Tibial nerve (tissue), 4 donors: ENCODE measurements around the gene AKAP8L. TPM values are rescaled to one million over a fixed set of nuclear protein-coding genes. Genes with fewer than 3 reads are reported as not detected.

ENCODE experiments used
- DNase-seq, 2 donors: peaks; one replicate each; pipeline ENCODE4 v3.0.0-alpha.2; 2019; ENCODE audit warnings: low spot score in 2 of 2
- H3K27ac ChIP-seq, 4 donors: fragments of 200-600 bp; sonication (generic) in 3 of 4; one replicate each; pipeline ENCODE4 v1.5.1; 2017 to 2019; ENCODE audit warnings: mild to moderate bottlenecking in 1 of 4
- H3K27me3 ChIP-seq, 2 donors: fragments of 200-600 bp; sonication (generic) in 1 of 2; one replicate each; pipeline versions ENCODE4 v1.5.1 to v1.6.0; 2017 to 2019
- H3K36me3 ChIP-seq, 3 donors: fragments of 200-600 bp; sonication (generic); one replicate each; pipeline ENCODE4 v1.5.1; 2018 to 2019
- H3K4me1 ChIP-seq, 4 donors: fragments of 200-600 bp; sonication (generic) in 3 of 4; one replicate each; pipeline ENCODE4 v1.5.1; 2017 to 2019
- H3K4me3 ChIP-seq, 4 donors: fragments of 200-600 bp; sonication (generic) in 3 of 4; one replicate each; pipeline ENCODE4 v1.5.1; 2017 to 2019; ENCODE audit warnings: mild to moderate bottlenecking in 1 of 4, moderate library complexity in 1 of 4
- H3K9me3 ChIP-seq, 4 donors: fragments of 200-600 bp; sonication (generic) in 3 of 4; one replicate each; pipeline ENCODE4 v1.5.1; 2017 to 2019
- EP300 ChIP-seq, 2 donors: sonication (generic); formaldehyde crosslinking; IDR thresholded peaks; one replicate each; pipeline ENCODE4 v1.6.1; 2017; ENCODE audit warnings: antibody characterized with exemption in 2 of 2, mild to moderate bottlenecking in 1 of 2
- POLR2A ChIP-seq, 2 donors: fragments of 450-650 bp; IDR thresholded peaks; one replicate each; pipeline ENCODE4 v1.6.1; 2017; ENCODE audit warnings: antibody characterized with exemption in 2 of 2, mild to moderate bottlenecking in 2 of 2, moderate library complexity in 2 of 2
- WGBS, 2 donors: methylation state at CpG; one replicate each; pipeline ENCODE4 v1.1.5; 2018; 5-methylcytosine and 5-hydroxymethylcytosine counted together
- total RNA-seq, 4 donors: library from RNA; depleted of rRNA; stranded (reverse); fragments of >200 nt; gene quantifications; one replicate each; pipeline ENCODE4 v1.1.0, GENCODE V29; 2016
- TF ChIP-seq, protein P1 (sequence below), 5 experiments: fragments of 200-600 bp in 3 of 5; fragments of 450-650 bp in 2 of 5; sonication (generic) in 3 of 5; IDR thresholded peaks; one replicate each; pipeline ENCODE4 v1.5.1; 2016 to 2019; ENCODE audit warnings: antibody characterized with exemption in 5 of 5, mild to moderate bottlenecking in 3 of 5, moderate library complexity in 2 of 5

Gene AKAP8L
- total RNA-seq, 4 donors from 2014 or later: 170 to 248 (median 183) TPM

DNA sequence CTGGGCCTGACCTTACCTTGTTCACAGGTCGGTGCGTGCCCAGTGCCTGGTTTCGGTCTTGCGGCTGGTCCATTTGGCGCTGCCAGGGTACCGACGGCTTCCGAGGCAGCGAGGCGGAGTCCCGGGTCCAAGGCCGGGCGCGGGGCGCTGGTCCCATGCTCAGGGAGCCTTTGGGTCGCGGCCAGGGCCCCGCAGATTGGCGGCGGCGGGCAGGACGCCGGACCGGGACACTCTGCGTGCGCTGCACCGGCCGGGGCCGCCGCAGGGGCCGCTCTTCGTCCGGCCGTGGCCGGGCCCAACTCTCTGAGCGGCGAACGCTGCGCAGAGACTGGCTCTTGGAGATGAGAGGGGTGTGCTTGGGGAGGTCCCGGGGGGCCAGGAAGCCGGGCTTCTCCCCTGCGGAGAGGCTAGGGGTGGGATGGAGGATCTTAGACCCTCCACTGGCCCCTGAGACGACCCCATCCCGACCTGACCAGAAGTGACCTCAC is 34.3 kb upstream of the AKAP8L start:
- Histone ChIP-seq H3K36me3 (no peaks in the 10 kb centered on the region), H3K27me3 (peaks cover 0 to 44% of the 10 kb centered on the region in 2 donors), H3K4me3 (peak overlapping the region; percentile 19 to 51 (median 28)), H3K9me3 (no peaks in the 10 kb centered on the region), H3K27ac (peak overlapping the region in 1 of 4 donors; percentile 66), H3K4me1 (peaks cover 0 to 53% (median 19%) of the 10 kb centered on the region in 4 donors)
- TF ChIP-seq, protein P1, sequence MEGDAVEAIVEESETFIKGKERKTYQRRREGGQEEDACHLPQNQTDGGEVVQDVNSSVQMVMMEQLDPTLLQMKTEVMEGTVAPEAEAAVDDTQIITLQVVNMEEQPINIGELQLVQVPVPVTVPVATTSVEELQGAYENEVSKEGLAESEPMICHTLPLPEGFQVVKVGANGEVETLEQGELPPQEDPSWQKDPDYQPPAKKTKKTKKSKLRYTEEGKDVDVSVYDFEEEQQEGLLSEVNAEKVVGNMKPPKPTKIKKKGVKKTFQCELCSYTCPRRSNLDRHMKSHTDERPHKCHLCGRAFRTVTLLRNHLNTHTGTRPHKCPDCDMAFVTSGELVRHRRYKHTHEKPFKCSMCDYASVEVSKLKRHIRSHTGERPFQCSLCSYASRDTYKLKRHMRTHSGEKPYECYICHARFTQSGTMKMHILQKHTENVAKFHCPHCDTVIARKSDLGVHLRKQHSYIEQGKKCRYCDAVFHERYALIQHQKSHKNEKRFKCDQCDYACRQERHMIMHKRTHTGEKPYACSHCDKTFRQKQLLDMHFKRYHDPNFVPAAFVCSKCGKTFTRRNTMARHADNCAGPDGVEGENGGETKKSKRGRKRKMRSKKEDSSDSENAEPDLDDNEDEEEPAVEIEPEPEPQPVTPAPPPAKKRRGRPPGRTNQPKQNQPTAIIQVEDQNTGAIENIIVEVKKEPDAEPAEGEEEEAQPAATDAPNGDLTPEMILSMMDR (IDR thresholded peaks at IDR 0.05): peak in 2 of 5 experiments; percentile 11 to 13
- no peak for TF ChIP-seq POLR2A (IDR thresholded peaks at IDR 0.05)
- 4 to 11% methylated on average over 5 to 39 of the region's 44 CpGs for WGBS, 2 donors
- no peak for DNase-seq

GRCh38 chr19:15452111-15453047 is 33.6 kb upstream of the AKAP8L start:
- H3K4me3 ChIP-seq: peak overlapping the region; percentile 19 to 51 (median 28)
- TF ChIP-seq POLR2A (IDR thresholded peaks at IDR 0.05) (peak; percentile 22 to 67), EP300 (IDR thresholded peaks at IDR 0.05) (peak in 1 of 2 donors; percentile 78)
- TF ChIP-seq, protein P1 (IDR thresholded peaks at IDR 0.05): no peak
- WGBS, 2 donors: 16 to 18% methylated on average over 19 to 36 of the region's 37 CpGs
- DNase-seq: peak; percentile 90
- H3K27ac ChIP-seq: peak overlapping the region in 3 of 4 donors; percentile 34 to 66 (median 57)
- H3K27me3 ChIP-seq: peaks cover 0 to 38% of the 10 kb centered on the region in 2 donors
- no peaks in the 10 kb centered on the region for H3K9me3 ChIP-seq
- H3K36me3 ChIP-seq: no peaks in the 10 kb centered on the region
- peaks cover 0 to 48% (median 19%) of the 10 kb centered on the region in 4 donors for H3K4me1 ChIP-seq

DNA sequence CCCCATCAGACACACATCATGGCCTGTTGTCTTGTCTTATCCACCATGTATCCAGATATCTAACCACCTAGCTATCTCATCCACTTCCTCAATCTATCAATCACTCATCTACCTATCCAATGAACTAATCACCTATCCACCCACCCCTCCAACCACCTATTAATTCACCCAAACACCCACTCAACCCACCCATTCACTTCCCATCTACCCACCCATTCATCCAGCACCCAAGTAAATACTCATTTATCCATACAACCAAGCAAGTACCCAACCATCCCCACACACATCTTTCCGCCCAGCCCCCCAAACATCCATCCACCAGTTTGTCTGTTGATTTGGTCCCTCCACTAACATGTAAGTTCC is 31.7 kb upstream of the AKAP8L start:
- Histone ChIP-seq H3K4me1 (peaks cover 0 to 37% (median 17%) of the 10 kb centered on the region in 4 donors), H3K9me3 (no peaks in the 10 kb centered on the region), H3K36me3 (peaks cover 0 to 14% (median 0%) of the 10 kb centered on the region in 3 donors), H3K27me3 (peaks cover 0 to 21% of the 10 kb centered on the region in 2 donors), H3K27ac (peak overlapping the region; percentile 68 to 86 (median 78)), H3K4me3 (no peak overlapping the region)
- DNase-seq: no peak
- 96 to 98% methylated on average over 1 of the region's 1 CpG for WGBS, 2 donors
- TF ChIP-seq EP300 (IDR thresholded peaks at IDR 0.05): no peak
- TF ChIP-seq, protein P1 (IDR thresholded peaks at IDR 0.05): no peak
- no peak for TF ChIP-seq POLR2A (IDR thresholded peaks at IDR 0.05)

- WGBS, 2 donors: 4 to 6% methylated on average over 17 to 22 of the region's 77 CpGs
- peaks cover 0 to 37% (median 17%) of the 10 kb centered on the region in 4 donors for H3K4me1 ChIP-seq
These were observed 31.1 kb upstream of the AKAP8L start, which contains the start of gene WIZ for GRCh38 chr19:15449620-15450527. Gene WIZ (minus strand): TSS chr19:15449956. CDS start chr19:15448307, 1,649 bp downstream.

More at GRCh38 chr19:15449620-15450527, 31.1 kb upstream of the AKAP8L start, which contains the start of gene WIZ:
- peaks cover 0 to 15% of the 10 kb centered on the region in 2 donors for H3K27me3 ChIP-seq
- peaks cover 0 to 20% (median 0%) of the 10 kb centered on the region in 3 donors for H3K36me3 ChIP-seq
- peak within 1 kb of the TSS; percentile 70 to 86 (median 80) for H3K27ac ChIP-seq
- H3K4me3 ChIP-seq: peak within 1 kb of the TSS; percentile 69 to 90 (median 73)
- TF ChIP-seq, protein P1 (IDR thresholded peaks at IDR 0.05): peak in 1 of 5 experiments; percentile 13
- TF ChIP-seq POLR2A (IDR thresholded peaks at IDR 0.05): no peak
- peak in 1 of 2 donors; percentile 23 for TF ChIP-seq EP300 (IDR thresholded peaks at IDR 0.05)
- no peaks in the 10 kb centered on the region for H3K9me3 ChIP-seq
- DNase-seq: peak; percentile 81 to 82
